ENCODE measurements around the gene PFAS. TPM values are rescaled to one million over a fixed set of nuclear protein-coding genes. Genes with fewer than 3 reads are reported as not detected.

PFAS gene
- total RNA-seq, 1 donor from 2014 or later = 35.4 TPM

GRCh38 chr17:8312251-8312650 is 63.2 kb downstream of the PFAS start:
- H3K27ac ChIP-seq (ENCODE audit: low read depth, low read length) = no peak overlapping the region
- H4K20me1 ChIP-seq (ENCODE audit: insufficient read depth, low read length) = no peaks in the 10 kb centered on the region
- FAIRE-seq = no peak
- Mint-ChIP-seq H3K4me1 (ENCODE audit: low read depth, unreplicated experiment) (peaks cover 11% of the 10 kb centered on the region), H3K27me3 (ENCODE audit: low read depth, unreplicated experiment) (peaks cover 49% of the 10 kb centered on the region), H3K9me3 (ENCODE audit: unreplicated experiment) (no peaks in the 10 kb centered on the region), H3K27ac (ENCODE audit: unreplicated experiment) (no peak overlapping the region), H3K36me3 (ENCODE audit: low read depth, unreplicated experiment) (no peaks in the 10 kb centered on the region), H3K4me3 (ENCODE audit: unreplicated experiment) (no peak overlapping the region)
- no peak for DNase-seq (ENCODE audit: low read depth)
- H3K4me1 ChIP-seq (ENCODE audit: insufficient read depth, low read length) = no peaks in the 10 kb centered on the region
- no peaks in the 10 kb centered on the region for H3K36me3 ChIP-seq (ENCODE audit: insufficient read depth, low read length)
- no peaks in the 10 kb centered on the region for H3K79me2 ChIP-seq (ENCODE audit: insufficient read depth, low read length)
- H3K9ac ChIP-seq (ENCODE audit: low read length) = no peak overlapping the region
- no peaks in the 10 kb centered on the region for H3K9me3 ChIP-seq (ENCODE audit: insufficient read depth, low read depth, low read length)
- no peak overlapping the region for H3K4me3 ChIP-seq (ENCODE audit: insufficient read depth, low read depth, low read length)
- peaks cover 34% of the 10 kb centered on the region for H3K27me3 ChIP-seq (ENCODE audit: insufficient read depth, low read length)
- no peak overlapping the region for H2AFZ ChIP-seq (ENCODE audit: low read depth, low read length)
- no peak for TF ChIP-seq EZH2 (IDR thresholded peaks at IDR 0.05; ENCODE audit: insufficient read depth, low read length)
- TF ChIP-seq CTCF (IDR thresholded peaks at IDR 0.05; ENCODE audit: insufficient read depth, low read depth, low read length) = no peak
- H3K4me2 ChIP-seq (ENCODE audit: low read length) = no peak overlapping the region

DNA sequence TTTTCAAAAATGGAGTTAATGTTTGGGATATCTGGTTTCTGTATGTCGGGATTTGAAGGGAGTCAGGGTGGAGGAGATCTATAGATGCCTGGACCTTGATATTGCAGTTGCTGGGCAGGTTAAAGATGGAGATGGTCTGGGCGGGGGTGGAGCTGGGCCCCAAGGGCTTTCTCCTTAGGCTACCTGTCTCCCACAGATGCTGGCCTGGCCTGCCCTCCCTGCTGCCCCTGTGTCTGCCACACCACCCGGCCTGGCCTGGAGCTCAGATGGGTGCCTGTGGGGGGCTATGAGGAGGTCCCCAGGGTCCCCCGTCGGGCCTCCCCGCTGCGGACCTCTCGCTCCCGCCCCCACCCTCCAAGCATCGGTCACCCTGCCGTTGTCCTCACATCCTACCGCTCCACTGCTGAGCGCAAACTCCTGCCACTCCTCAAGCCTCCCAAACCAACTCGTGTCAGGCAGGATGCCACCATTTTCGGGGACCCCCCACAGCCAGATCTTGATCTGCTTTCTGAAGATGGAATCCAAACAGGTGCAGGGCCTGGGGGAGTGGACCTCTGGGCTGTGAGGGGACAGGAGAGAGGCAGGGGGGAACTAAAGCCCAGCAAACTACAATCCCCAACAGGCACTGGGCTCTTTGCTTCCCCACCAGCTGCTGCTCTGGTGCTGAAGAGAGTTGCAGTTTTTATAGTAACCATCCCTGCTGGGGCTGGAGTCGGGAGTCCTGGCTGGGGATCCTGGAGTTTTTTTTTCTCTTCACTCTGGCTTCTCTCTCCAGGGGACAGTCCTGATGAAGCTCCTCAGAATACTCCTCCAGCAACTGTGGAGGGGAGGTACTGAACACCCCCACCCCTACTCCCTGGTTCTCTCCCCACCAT is 63.9 kb downstream of the PFAS start:
- Mint-ChIP-seq H3K4me3 (ENCODE audit: unreplicated experiment) (no peak overlapping the region), H3K9me3 (ENCODE audit: unreplicated experiment) (no peaks in the 10 kb centered on the region)
- FAIRE-seq = no peak

More for the DNA sequence above, 63.9 kb downstream of the PFAS start:
- Mint-ChIP-seq H3K4me1 (ENCODE audit: low read depth, unreplicated experiment) (peaks cover 11% of the 10 kb centered on the region), H3K27ac (ENCODE audit: unreplicated experiment) (no peak overlapping the region), H3K27me3 (ENCODE audit: low read depth, unreplicated experiment) (peaks cover 51% of the 10 kb centered on the region), H3K36me3 (ENCODE audit: low read depth, unreplicated experiment) (no peaks in the 10 kb centered on the region)
- Histone ChIP-seq H2AFZ (ENCODE audit: low read depth, low read length) (no peak overlapping the region), H3K4me1 (ENCODE audit: insufficient read depth, low read length) (no peaks in the 10 kb centered on the region), H3K36me3 (ENCODE audit: insufficient read depth, low read length) (no peaks in the 10 kb centered on the region), H3K9me3 (ENCODE audit: insufficient read depth, low read depth, low read length) (no peaks in the 10 kb centered on the region), H3K27ac (ENCODE audit: low read depth, low read length) (no peak overlapping the region), H3K4me2 (ENCODE audit: low read length) (no peak overlapping the region), H3K4me3 (ENCODE audit: insufficient read depth, low read depth, low read length) (no peak overlapping the region), H3K27me3 (ENCODE audit: insufficient read depth, low read length) (peaks cover 37% of the 10 kb centered on the region), H3K79me2 (ENCODE audit: insufficient read depth, low read length) (no peaks in the 10 kb centered on the region), H3K9ac (ENCODE audit: low read length) (no peak overlapping the region), H4K20me1 (ENCODE audit: insufficient read depth, low read length) (no peaks in the 10 kb centered on the region)
- no peak for TF ChIP-seq EZH2 (IDR thresholded peaks at IDR 0.05; ENCODE audit: insufficient read depth, low read length)
- TF ChIP-seq CTCF (IDR thresholded peaks at IDR 0.05; ENCODE audit: insufficient read depth, low read depth, low read length) = no peak
- no peak for DNase-seq (ENCODE audit: low read depth)

Data from astrocyte (in vitro differentiated cells and primary cell).